Medulla oblongata (tissue), 1 donor: ENCODE measurements around the gene PCGF5.
A peak's percentile ranks its signal among the peaks of the same experiment; 100 is the strongest.
"Not testable (repeated sequence)": the region's sequence is repeated elsewhere in the genome, so short reads cannot be mapped to it uniquely, and the experiment has no call there.

Source experiments
- DNase-seq: peaks from one replicate; pipeline ENCODE4 v3.0.0-alpha.2; 2015; ENCODE audit errors: extremely low spot score

The PCGF5 gene

DNA sequence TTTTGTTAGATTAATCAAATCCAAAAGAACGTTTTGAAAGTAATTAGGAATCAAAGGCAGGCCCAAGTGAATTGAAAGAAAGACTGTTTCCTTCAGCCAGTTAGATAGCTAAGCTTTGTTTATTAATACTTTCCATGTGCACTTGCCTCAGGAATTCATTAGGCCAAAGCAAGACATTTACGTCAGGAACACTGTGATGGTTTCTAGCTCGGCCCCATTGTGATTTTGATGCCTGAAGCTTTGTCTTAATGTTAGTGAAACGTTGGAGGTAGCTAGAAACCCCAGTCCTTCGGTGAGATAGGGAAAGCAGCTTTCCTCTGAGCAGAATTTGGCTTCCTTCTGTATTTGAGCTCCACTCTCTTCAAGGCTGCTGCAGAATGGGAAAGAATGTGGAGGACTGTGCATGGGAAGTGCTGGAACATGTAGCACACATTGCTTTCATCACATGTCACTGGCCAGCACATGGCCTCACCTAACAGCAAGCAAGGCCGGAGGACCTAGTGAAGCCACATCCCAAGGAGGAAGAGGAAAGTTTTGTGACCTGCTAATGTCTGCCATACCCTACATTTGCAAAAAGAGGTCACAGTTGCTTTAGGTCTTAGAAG lies 64.1 kb downstream of the PCGF5 start:
- DNase-seq = no peak

DNA sequence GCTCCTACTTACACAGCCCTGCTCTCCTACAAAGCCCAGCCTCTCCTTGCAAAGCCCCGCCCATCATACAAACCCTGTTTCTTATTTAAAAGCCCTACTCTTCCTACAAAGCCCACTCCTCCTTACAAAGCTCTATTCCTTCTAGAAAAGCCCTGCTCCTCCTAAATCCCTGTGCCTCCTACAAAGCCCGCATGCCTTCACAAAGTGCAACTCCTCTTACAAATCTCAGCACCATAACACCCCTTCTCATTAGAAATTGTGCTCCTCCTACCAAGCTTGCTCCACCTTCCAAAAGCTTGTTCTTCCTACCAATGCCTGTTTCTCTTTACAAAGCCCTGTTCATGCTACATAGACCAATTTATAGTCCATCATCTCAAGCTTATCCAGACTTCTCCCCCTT lies 66.1 kb downstream of the PCGF5 start:
- DNase-seq = no peak

DNA sequence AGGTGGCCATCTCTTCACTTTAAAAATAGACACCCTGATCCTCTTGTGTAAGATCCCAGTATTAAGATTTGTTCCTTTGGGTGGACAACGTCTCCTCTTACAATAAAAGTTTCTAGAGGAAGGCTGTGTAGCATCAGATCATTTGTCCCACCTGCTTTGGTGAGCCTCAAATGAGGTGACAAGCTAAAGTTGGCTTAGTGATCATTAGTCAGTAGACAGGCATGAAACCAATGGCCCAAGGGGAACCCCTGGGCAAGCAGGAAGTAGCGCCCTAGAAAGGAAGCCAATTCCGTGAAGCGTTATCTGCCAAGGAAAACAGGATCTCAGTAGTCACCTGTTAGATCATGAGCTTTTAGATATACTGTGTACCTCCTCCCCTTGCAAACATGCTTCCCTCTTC lies 66.8 kb downstream of the PCGF5 start:
- DNase-seq = no peak

DNA sequence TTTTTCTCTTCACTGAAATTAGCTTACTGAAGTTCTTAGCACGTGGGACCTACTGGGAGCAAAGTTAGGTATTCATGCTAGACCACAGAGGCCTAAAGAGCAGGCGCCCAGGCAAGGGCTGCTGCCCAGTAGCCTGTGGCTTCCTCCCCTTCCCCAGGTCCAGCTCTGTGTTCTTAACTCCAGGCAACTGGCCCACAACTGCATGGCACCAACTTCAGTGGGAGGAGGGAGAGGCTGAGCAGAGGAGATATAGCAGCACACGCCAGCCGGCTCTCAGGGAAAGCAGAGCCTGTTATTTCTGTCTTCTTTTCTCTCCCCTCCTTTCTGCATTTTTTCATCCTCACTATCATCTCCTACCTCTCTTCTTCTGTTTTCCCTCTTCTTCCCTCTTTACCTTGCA lies 67.4 kb downstream of the PCGF5 start:
- DNase-seq = peak; percentile 44

DNA sequence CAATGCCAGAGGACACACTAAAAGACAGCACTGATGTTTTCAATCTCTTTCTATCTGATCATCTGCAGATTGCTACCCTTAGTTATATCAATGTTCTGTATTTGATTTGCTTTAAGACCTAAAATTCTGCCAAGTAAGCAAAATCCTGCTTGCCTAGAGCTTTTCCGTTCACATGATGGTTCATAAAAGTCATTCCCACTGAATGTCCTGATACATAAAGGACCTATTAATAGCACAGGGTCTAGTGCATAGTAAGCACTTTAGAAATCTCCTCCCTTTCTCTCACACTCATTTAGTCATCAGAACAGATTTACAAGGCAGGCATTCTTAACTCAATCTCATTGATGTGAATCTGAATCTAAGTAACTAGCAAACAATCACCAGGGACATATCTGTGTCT lies 68.8 kb downstream of the PCGF5 start:
- no peak for DNase-seq

DNA sequence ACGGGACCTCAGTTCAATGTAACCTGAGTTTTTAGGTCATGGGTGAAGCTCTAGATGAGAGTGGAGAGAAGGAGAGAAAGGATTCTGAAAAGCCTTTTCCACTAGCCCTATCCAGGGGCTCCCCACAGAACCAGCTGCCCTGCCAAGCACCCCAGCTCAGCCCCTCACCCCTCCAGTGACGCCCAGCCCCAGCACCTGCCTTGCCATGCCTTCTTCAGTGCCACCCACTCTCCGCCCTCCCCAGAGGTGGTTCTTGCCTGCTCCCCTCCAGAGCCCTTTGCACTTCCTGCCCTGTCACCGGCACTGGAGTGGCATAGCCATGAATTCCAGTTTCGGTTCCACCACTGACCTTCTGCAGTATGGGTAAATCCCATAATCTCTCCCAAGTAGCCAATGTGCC lies 70.1 kb downstream of the PCGF5 start:
- no peak for DNase-seq

DNA sequence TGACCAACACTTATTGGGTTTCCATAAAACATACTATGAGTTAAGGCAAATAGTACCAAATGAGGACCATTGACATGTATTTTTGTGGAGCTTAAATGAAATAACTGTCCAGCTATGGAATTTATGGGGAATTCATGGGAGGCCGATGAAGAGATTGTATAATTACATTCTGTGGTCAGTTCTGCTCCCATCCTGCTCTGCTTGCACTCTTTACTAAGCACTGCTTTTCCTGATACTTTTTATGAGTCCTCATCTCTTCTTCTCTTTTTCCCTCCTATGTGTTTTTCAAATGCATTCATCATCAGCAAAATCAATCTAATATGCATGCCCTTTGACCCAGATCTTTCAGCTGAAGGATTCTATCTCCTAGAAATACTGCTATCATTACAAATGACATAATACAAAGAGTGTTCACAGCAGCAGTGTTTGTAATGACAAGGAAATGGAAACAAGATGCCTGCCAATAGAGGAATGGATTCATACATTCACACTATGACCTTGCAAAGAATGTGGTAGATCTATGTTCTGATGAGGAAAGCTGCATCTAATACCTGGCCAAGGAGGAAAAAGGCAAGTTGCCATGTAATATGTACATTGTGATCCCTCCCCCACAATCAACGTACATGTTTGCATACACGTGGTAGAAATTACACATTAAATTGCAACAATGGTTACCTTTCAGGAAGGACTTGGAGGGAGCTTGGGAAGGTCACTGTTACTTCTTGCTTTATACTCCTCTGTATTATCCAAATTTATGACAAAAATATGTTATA lies 73.9 kb downstream of the PCGF5 start:
- DNase-seq = no peak

DNA sequence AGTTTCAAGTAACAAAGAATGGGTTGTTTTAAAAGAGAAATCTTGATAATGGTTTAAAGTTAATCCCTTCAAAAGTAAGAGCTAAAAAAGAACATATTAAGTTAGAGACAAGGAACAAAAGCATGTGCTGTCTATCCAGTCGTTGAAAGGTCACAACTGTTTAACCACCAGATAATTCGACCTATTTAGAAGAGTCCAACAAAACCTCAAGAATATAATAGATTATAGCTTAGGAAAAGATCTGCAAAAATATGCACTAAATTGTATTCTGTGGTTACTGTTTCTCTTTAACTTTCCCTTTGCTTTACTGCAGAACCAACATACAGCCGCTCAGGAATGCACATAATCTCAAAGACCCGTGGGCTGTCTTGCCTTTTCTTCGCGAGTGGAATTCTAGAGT lies 74.9 kb downstream of the PCGF5 start:
- DNase-seq = no peak

DNA sequence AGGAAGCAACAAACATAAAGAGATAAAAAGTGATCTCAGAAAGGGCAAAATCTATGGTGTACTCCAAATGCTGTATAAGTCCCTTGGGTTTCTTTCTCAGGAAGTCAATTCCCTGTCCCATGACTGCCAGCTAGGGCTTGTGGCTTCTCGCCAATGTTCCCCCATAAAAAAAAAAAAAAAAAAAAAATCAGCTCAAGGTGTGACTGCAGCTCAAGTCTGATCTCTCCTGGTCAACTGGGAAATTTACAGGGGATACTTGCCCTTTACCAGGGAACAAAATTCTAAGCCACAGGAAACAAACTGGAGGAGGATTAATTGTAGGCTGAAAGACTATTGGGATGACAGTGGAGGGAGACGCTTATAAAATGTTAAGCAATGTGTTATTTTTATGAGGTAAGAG lies 76.0 kb downstream of the PCGF5 start:
- no peak for DNase-seq

DNA sequence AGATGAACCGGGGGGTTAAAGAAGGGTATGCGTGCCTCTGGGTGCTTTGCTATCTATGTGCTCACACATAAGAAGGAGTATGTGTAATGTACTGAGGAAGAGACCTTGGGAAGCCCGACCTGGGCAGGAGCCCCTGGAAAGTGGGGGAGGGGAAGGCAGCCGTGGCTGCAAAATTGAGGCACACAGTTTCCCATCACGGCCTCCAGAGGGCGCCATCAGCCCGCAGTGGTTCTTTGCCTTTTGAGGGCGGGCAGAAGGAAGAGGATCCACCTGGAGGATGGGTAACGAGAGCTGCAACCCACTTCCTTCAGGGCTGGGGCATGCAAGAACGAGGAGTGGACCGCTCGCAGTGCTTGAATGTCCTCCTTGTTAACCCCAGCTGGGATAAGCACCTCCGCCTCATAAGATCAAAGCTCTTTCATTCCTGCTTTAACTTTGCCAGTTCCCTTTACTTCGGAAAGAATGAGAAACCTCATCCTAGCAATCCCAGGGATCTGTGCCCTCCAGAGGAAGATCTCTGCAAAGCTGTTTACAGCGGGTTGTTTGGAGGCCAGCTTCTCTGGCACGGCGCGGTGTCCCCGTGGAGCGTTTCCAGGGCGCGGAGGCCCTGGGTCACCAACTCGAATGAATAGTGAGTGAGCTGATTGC lies 77.9 kb downstream of the PCGF5 start:
- DNase-seq = peak; percentile 82

DNA sequence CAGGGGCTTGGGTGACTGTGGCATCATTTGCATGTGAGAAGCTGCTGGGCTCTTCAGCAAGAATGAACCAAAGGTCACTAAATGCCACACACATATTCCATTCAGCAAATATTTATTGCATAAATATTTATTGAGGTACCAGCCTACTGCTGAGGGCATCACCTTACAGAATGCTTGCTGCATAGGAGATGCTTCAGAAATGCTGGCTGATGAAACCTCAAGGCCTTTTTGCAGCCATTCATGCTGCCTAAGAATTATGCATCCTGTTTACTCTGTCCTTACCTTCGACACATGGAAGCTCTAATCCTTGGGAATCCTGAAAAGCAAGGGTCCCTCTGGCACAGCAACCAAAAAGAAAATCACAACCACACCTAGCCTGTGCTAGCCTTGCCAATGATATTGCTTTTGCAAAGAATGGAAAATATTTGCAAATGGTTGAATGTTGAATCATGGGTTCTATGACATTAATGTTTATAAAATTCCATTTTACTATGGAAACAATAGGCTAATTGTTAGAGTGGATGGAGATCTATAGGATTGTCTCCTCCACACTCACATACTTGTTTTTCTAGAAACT lies 79.6 kb downstream of the PCGF5 start:
- no peak for DNase-seq

DNA sequence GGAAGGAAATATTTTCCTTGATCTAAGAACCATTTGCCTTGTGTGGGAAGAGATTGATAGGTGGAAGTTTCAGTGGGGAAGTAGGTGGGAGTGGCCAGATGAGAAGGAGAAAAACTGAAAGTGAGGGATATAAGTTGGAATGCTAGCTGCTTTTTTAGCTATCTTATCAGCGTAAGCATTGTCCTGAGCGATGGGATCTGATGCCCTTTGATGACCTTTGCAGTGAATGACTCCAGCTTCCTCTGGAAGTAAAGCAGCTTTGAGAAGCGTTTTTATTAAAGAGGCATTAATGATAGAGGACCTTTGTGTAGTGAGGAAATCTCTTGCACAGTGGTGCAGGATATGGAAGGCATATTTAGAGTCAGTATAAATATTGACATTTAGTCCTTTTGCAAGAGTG lies 82.5 kb downstream of the PCGF5 start:
- DNase-seq = not testable (repeated sequence)

DNA sequence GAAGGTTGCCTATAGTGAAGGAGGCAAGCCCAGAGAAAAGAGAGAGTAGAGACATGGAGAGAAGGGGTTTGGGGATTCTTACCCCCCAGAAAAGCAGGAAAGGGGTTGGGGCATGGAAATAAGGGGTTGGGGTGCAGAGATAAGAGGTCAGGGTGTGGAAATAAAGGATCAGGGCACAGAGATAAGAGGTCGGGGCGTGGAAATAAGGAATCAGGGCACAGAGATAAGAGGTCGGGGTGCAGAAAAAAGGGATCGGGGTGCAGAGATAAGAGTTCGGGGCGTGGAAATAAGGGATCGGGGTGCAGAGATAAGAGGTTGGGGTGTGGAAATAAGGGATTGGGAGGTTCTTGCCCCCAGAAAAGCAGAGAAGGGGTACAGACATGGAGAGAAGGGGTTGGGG lies 85.5 kb downstream of the PCGF5 start:
- not testable (repeated sequence) for DNase-seq

DNA sequence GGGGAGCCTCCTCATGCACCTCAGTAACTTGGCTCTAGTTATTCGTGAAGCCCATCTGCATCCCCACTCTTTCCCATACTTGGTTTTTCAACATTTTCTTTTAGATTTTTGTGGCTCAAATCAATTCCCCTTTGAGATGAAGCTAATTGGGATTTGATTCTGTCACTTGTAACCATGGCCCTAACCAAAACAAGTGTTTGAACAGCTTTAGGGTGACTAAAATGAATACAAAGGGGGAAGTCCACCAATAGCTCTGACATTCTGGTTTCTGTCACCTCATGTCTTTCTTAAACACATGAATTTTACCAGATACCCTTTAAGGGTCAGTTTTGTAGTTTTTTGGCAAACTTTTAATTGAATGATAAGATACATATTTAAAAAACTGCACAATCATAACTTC lies 87.0 kb downstream of the PCGF5 start:
- DNase-seq = no peak

DNA sequence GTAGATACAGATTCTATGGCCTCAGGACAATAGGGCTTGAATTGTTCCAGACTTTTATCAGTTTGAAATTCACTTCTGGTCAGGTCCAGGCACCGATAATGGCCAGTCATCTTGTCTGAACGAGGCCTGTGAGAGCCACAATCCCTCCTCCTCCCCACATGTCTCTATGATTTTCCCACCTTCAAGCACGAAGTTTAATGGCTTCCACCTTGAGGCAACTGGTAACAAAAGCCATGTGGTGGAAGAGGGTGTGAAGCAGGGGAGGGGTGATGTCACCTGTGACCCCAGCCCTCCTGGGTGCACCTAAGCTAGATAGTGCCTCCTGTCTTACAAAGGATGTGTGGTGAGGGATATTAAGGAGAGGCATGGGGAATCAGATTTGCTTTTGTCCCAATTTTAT lies 89.2 kb downstream of the PCGF5 start:
- no peak for DNase-seq

DNA sequence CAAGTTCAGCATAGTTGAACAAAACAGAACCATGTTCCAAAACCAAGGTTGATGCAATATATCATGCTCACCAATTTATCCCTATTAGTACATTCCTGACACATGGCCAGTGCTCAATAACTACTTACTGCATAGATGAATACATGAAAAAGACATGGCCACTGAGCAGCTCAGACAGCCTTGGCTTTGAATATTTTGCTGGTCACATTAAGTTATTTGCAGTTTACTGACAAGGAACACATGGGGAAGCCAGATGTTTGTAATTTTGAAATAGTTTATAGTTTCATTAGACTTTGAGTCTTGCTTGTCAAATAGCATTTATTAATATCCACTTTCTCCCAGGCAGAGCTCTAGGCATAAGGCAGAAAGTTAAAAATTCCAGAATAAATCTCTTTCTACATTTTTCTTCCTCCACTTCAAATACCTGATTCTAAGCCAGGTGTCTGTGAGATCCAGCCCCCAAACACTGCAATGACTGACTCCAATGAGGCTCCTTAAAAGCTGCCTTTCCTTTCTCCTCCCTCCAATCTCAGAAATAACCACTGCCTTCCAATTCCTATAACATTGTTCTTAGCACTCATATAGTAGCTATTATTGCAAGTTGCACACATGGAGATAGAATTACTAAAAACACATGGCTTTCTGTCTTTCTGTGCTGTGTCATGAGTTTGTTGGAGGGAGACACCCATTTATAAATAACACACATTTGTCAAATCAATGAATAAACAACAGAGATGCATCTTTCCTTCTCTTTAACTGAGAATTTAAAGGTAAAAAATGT lies 91.3 kb downstream of the PCGF5 start:
- DNase-seq = no peak

DNA sequence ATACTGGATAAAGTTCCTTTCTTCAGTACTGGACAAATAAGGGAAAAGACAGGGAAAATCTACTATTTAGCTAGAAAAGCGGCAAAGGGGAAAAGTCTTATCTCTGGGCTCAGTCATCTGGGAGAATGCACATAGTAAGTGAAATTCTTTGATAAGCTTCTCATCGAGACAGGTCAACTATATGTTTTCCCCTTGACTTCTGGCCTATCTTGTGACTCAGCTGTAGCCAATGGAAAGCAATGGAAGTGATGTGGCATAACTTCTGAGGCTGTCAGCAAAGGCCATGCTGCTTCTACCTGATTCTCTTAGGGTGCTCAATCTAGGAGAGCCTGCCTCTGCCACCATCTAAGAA lies 91.9 kb downstream of the PCGF5 start:
- DNase-seq = no peak

DNA sequence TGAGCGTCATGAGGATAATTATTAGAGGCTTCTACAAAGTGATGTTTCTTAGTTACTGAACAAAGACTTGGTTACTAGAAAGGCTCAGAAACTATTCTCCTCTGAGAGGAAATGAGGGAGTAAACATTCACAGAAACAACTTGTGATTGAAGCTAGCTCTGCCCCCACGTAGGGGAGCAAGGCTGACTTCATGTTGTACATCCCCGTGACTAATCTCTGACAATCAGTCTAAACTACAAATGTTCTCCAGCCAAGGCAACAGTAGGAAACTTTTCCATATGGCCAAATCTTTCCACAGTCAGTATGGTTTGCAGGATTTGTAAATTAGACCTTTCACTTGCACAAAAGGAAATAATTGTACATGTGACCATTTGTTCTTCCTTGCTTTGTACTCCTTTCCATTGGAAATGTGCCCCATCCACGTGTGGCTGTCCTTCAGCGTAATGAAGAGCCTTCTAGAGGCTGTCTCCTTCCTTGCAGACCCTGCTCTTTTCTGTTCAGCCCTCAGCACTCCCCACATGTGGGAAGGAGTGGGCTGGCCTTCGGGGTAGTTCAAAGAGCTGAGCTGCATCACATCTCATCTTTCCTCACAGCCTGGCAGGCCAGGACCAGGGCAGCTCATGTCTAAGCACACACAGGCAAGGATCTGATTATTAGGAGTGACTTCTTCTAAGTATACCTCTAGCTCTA lies 93.5 kb downstream of the PCGF5 start:
- no peak for DNase-seq

DNA sequence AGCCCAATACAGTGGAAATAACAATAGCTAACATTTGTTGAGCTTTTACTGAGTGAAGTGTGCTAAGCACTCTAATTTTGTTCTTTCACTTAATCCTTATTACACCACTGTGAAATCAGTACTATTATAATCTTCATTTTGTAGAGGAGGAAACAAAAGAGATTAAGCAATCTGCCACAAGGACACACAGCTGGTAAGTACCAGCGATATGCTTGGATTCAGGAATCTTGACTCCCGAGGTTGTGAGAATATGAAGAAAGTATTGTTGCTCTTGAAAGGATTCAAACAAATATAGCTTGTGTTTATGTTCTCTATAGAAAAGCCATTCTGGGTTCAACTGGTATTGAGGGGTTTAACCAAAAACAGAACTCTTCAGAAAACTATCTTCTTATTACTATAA lies 96.0 kb downstream of the PCGF5 start:
- DNase-seq = no peak

DNA sequence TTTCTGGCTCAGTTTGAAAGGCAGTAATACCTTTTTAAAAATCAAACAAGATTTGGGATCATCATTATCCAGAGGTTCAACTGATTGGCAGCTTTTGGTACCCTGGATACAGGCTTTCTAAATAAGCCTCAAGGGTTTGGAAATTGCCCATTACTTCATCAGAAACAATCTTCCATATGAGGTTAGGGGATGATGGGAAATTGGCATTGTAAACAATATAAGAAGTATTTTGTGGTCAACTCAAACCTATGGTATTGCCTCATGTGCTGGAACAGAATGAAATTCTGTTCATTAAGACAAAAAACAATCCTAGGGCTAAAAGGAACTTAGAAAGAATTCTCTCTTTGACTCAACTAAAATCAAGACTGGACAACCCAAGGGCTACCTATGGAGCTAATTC lies 97.1 kb downstream of the PCGF5 start:
- no peak for DNase-seq

DNA sequence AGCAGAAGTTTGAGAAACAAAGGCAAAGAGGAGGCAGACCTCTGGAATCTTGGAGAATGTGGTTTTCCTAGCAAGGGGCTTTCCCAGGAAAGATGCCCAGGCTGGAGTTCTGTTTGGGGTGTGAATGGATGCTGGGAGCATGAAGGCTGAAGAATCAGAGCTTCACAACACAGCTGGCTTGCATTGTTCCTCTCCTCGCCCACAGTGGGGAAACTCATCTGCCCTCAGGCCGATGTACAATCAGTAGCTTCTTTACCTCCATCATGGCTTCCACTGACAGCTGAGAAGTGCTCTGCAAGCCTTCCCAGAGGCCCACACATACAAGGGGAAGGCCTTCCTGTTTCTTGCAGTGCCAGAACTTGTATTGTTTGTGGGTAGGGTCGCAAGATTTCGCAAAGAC lies 98.9 kb downstream of the PCGF5 start:
- DNase-seq = no peak
